ENCODE results near the gene PGS1.

- TF ChIP-seq CTCF (IDR thresholded peaks at IDR 0.05): no peak
- no peak for TF ChIP-seq POLR2A (IDR thresholded peaks at IDR 0.05)
Observed at GRCh38 chr17:78427140-78427539, 48.7 kb downstream of the PGS1 start.

All from uterus (tissue), 2 donors.